Measurements from ENCODE around the gene GDPD3. TPM values are rescaled to one million over a fixed set of nuclear protein-coding genes. Genes with fewer than 3 reads are reported as not detected.

The GDPD3 gene
- total and polyA plus RNA-seq, 9 of the 15 experiments (the other 6 are each of a cell fraction or from before 2014, with no cell fraction given): 0.47 to 3.9 (median 1.1) TPM

DNA sequence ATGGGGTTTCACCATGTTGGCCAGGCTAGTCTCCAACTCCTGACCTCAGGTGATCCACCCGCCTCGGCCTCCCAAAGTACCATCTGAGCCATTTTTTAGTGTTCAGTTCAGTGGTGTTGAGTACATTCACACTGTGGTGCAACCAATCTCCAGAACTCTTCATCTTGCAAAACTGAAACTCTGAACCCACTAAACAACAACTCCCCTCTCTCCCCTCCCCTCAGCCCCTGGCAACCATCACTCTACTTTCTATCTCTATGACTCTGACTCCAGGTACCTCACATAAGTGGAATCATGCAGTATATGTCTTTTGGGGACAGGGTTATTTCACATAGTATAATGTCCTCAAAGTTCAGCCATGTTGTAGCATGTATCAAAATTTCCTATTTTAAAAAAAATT is 28.4 kb upstream of the GDPD3 start (continued):
- TF ChIP-seq, protein P1, sequence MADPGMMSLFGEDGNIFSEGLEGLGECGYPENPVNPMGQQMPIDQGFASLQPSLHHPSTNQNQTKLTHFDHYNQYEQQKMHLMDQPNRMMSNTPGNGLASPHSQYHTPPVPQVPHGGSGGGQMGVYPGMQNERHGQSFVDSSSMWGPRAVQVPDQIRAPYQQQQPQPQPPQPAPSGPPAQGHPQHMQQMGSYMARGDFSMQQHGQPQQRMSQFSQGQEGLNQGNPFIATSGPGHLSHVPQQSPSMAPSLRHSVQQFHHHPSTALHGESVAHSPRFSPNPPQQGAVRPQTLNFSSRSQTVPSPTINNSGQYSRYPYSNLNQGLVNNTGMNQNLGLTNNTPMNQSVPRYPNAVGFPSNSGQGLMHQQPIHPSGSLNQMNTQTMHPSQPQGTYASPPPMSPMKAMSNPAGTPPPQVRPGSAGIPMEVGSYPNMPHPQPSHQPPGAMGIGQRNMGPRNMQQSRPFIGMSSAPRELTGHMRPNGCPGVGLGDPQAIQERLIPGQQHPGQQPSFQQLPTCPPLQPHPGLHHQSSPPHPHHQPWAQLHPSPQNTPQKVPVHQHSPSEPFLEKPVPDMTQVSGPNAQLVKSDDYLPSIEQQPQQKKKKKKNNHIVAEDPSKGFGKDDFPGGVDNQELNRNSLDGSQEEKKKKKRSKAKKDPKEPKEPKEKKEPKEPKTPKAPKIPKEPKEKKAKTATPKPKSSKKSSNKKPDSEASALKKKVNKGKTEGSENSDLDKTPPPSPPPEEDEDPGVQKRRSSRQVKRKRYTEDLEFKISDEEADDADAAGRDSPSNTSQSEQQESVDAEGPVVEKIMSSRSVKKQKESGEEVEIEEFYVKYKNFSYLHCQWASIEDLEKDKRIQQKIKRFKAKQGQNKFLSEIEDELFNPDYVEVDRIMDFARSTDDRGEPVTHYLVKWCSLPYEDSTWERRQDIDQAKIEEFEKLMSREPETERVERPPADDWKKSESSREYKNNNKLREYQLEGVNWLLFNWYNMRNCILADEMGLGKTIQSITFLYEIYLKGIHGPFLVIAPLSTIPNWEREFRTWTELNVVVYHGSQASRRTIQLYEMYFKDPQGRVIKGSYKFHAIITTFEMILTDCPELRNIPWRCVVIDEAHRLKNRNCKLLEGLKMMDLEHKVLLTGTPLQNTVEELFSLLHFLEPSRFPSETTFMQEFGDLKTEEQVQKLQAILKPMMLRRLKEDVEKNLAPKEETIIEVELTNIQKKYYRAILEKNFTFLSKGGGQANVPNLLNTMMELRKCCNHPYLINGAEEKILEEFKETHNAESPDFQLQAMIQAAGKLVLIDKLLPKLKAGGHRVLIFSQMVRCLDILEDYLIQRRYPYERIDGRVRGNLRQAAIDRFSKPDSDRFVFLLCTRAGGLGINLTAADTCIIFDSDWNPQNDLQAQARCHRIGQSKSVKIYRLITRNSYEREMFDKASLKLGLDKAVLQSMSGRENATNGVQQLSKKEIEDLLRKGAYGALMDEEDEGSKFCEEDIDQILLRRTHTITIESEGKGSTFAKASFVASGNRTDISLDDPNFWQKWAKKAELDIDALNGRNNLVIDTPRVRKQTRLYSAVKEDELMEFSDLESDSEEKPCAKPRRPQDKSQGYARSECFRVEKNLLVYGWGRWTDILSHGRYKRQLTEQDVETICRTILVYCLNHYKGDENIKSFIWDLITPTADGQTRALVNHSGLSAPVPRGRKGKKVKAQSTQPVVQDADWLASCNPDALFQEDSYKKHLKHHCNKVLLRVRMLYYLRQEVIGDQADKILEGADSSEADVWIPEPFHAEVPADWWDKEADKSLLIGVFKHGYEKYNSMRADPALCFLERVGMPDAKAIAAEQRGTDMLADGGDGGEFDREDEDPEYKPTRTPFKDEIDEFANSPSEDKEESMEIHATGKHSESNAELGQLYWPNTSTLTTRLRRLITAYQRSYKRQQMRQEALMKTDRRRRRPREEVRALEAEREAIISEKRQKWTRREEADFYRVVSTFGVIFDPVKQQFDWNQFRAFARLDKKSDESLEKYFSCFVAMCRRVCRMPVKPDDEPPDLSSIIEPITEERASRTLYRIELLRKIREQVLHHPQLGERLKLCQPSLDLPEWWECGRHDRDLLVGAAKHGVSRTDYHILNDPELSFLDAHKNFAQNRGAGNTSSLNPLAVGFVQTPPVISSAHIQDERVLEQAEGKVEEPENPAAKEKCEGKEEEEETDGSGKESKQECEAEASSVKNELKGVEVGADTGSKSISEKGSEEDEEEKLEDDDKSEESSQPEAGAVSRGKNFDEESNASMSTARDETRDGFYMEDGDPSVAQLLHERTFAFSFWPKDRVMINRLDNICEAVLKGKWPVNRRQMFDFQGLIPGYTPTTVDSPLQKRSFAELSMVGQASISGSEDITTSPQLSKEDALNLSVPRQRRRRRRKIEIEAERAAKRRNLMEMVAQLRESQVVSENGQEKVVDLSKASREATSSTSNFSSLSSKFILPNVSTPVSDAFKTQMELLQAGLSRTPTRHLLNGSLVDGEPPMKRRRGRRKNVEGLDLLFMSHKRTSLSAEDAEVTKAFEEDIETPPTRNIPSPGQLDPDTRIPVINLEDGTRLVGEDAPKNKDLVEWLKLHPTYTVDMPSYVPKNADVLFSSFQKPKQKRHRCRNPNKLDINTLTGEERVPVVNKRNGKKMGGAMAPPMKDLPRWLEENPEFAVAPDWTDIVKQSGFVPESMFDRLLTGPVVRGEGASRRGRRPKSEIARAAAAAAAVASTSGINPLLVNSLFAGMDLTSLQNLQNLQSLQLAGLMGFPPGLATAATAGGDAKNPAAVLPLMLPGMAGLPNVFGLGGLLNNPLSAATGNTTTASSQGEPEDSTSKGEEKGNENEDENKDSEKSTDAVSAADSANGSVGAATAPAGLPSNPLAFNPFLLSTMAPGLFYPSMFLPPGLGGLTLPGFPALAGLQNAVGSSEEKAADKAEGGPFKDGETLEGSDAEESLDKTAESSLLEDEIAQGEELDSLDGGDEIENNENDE (IDR thresholded peaks at IDR 0.05; ENCODE audit: low read depth, low read length): no peak
- TF ChIP-seq ZNF311 (CRISPR knock-in tag; IDR thresholded peaks at IDR 0.05): no peak
- TF ChIP-seq SP1 (CRISPR knock-in tag; IDR thresholded peaks at IDR 0.05): no peak
- no peak for TF ChIP-seq NRF1 (conservative IDR thresholded peaks at IDR 0.05 in 1 of 2, IDR thresholded peaks at IDR 0.05 in 1 of 2)
- TF ChIP-seq ZNF282 (CRISPR knock-in tag; IDR thresholded peaks at IDR 0.05): no peak
- TF ChIP-seq, protein P2, sequence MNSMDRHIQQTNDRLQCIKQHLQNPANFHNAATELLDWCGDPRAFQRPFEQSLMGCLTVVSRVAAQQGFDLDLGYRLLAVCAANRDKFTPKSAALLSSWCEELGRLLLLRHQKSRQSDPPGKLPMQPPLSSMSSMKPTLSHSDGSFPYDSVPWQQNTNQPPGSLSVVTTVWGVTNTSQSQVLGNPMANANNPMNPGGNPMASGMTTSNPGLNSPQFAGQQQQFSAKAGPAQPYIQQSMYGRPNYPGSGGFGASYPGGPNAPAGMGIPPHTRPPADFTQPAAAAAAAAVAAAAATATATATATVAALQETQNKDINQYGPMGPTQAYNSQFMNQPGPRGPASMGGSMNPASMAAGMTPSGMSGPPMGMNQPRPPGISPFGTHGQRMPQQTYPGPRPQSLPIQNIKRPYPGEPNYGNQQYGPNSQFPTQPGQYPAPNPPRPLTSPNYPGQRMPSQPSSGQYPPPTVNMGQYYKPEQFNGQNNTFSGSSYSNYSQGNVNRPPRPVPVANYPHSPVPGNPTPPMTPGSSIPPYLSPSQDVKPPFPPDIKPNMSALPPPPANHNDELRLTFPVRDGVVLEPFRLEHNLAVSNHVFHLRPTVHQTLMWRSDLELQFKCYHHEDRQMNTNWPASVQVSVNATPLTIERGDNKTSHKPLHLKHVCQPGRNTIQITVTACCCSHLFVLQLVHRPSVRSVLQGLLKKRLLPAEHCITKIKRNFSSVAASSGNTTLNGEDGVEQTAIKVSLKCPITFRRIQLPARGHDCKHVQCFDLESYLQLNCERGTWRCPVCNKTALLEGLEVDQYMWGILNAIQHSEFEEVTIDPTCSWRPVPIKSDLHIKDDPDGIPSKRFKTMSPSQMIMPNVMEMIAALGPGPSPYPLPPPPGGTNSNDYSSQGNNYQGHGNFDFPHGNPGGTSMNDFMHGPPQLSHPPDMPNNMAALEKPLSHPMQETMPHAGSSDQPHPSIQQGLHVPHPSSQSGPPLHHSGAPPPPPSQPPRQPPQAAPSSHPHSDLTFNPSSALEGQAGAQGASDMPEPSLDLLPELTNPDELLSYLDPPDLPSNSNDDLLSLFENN (IDR thresholded peaks at IDR 0.05; ENCODE audit: low read depth in 2 of 2, low read length in 2 of 2): no peak
- no peak for TF ChIP-seq HNRNPH1 (optimal IDR thresholded peaks at IDR 0.05; ENCODE audit: low read depth, low read length)
- no peak for TF ChIP-seq ZNF354B (CRISPR knock-in tag; IDR thresholded peaks at IDR 0.05)

All from K562 (cell line).